CD4-positive, alpha-beta T cell (primary cell): ENCODE data around the gene TCERG1. TPM values are rescaled to one million over a fixed set of nuclear protein-coding genes. Genes with fewer than 3 reads are reported as not detected.

Source experiments
- ATAC-seq: fragments of 200-7000 bp; cut with Tn5 transposase; one replicate; pipeline ENCODE4 v1.10.0; 2022; ENCODE audit warnings: mild to moderate bottlenecking; ENCODE audit not compliant: poor library complexity
- CTCF ChIA-PET: fragments of 350-600 bp; sonication (Branson Sonifier 250); formaldehyde crosslinking; loops from one replicate; lab custom pipeline; 2021; ENCODE audit warnings: antibody characterized with exemption, inconsistent platforms; lab: Charles Lee
- POLR2A ChIA-PET: fragments of 350-600 bp; sonication (Branson Sonifier 250); formaldehyde crosslinking; loops from one replicate; lab custom pipeline; 2021; ENCODE audit warnings: antibody characterized with exemption, inconsistent platforms; lab: Charles Lee
- DNase-seq, 14 experiments: peaks; one replicate each; pipeline ENCODE4 v3.0.0-alpha.2; 2013 to 2020; ENCODE audit warnings: mixed read lengths in 2 of 14
- H3K27ac ChIP-seq, 2 donors: one replicate each; pipeline versions ENCODE4 v1.5.1 to v1.7.0; 2013; ENCODE audit warnings: low read length in 2 of 2, low read depth in 1 of 2, mild to moderate bottlenecking in 1 of 2
- H3K27me3 ChIP-seq, 2 experiments: 1 replicate in 1 of 2; 2 replicates in 1 of 2; pipeline versions ENCODE4 v1.6.1 to v1.7.0; 2013; ENCODE audit warnings: low read length in 2 of 2, control low read depth in 1 of 2, mild to moderate bottlenecking in 1 of 2, moderate library complexity in 1 of 2; ENCODE audit not compliant: insufficient read depth in 2 of 2, control insufficient read depth in 1 of 2
- H3K36me3 ChIP-seq: one replicate; pipeline ENCODE4 v1.6.1; 2013; ENCODE audit warnings: low read length, control low read depth; ENCODE audit not compliant: insufficient read depth
- H3K4me1 ChIP-seq: one replicate; pipeline ENCODE4 v1.6.1; 2013; ENCODE audit warnings: low read length, control low read depth; ENCODE audit not compliant: insufficient read depth
- H3K4me3 ChIP-seq: one replicate; pipeline ENCODE4 v1.5.1; 2013; ENCODE audit warnings: mild to moderate bottlenecking, low read length, moderate library complexity
- H3K9me3 ChIP-seq, 2 experiments: 1 replicate in 1 of 2; 2 replicates in 1 of 2; pipeline versions ENCODE4 v1.6.1 to v1.7.0; 2013; ENCODE audit warnings: low read length in 2 of 2, mild to moderate bottlenecking in 2 of 2, control low read depth in 1 of 2, moderate library complexity in 1 of 2; ENCODE audit not compliant: control insufficient read depth in 1 of 2, insufficient read depth in 1 of 2
- H3K27ac Mint-ChIP-seq: one replicate; pipeline ENCODE4 v1.8.0; 2020; ENCODE audit warnings: mixed read lengths
- H3K27me3 Mint-ChIP-seq: one replicate; pipeline ENCODE4 v1.8.0; 2021; ENCODE audit warnings: mixed read lengths
- H3K36me3 Mint-ChIP-seq: one replicate; pipeline ENCODE4 v1.8.0; 2021; ENCODE audit warnings: low read depth, mixed read lengths
- H3K4me1 Mint-ChIP-seq: one replicate; pipeline ENCODE4 v1.8.0; 2021; ENCODE audit warnings: low read depth, mixed read lengths
- H3K4me3 Mint-ChIP-seq: one replicate; pipeline ENCODE4 v1.8.0; 2020; ENCODE audit warnings: mild to moderate bottlenecking, mixed read lengths
- H3K9me3 Mint-ChIP-seq: one replicate; pipeline ENCODE4 v1.8.0; 2020; ENCODE audit warnings: mixed read lengths
- intact Hi-C, 2 experiments: fragments of 100-400 bp; cut with DNase I in 1 of 2; cut with micrococcal nuclease in 1 of 2; formaldehyde crosslinking; loops; one replicate each; pipeline versions ENCODE4 v1.15.1 to v1.9.0; 2023 to 2025; cut with DNase I, micrococcal nuclease
- total RNA-seq, 174 experiments: library from RNA in 2 of 174; stranded (reverse) in 2 of 174; gene quantifications; one replicate each; pipeline ENCODE4 v1.2.3 and lab custom pipeline; 2021 to 2026
- TF ChIP-seq, protein P1 (sequence below): fragments of 200-600 bp; IDR thresholded peaks from one replicate; pipeline ENCODE4 v1.8.0; 2022; ENCODE audit warnings: antibody characterized with exemption, mild to moderate bottlenecking

The TCERG1 gene
- total RNA-seq, 2 experiments from 2014 or later: 88.0 to 88.7 TPM

DNA sequence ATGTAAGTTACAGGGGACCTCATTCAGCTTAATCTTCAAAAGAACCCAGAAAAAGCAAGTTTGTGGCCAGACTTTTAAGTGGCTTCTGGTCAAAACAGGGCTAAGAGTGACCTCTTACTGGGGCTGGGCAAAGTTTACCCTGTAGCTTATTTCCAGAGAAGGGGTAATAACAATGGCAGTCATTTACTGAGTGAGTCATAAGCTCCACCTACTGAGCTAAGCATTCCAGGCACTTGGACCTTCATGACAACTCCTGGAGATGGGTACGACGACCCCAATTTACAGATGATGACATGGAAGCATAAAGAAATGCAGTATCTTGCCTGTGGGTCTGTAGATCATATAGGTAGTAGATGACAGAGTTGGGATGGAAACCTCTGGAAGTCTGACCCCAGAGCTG lies 73.6 kb downstream of the TCERG1 start:
- DNase-seq: no peak
- Histone ChIP-seq H3K27ac (no peak overlapping the region), H3K27me3 (no peaks in the 10 kb centered on the region), H3K4me3 (no peak overlapping the region), H3K36me3 (no peaks in the 10 kb centered on the region), H3K9me3 (no peaks in the 10 kb centered on the region), H3K4me1 (no peaks in the 10 kb centered on the region)
- H3K27me3 Mint-ChIP-seq: peaks cover 11% of the 10 kb centered on the region
- TF ChIP-seq, protein P1, sequence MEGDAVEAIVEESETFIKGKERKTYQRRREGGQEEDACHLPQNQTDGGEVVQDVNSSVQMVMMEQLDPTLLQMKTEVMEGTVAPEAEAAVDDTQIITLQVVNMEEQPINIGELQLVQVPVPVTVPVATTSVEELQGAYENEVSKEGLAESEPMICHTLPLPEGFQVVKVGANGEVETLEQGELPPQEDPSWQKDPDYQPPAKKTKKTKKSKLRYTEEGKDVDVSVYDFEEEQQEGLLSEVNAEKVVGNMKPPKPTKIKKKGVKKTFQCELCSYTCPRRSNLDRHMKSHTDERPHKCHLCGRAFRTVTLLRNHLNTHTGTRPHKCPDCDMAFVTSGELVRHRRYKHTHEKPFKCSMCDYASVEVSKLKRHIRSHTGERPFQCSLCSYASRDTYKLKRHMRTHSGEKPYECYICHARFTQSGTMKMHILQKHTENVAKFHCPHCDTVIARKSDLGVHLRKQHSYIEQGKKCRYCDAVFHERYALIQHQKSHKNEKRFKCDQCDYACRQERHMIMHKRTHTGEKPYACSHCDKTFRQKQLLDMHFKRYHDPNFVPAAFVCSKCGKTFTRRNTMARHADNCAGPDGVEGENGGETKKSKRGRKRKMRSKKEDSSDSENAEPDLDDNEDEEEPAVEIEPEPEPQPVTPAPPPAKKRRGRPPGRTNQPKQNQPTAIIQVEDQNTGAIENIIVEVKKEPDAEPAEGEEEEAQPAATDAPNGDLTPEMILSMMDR: no peak
- intact Hi-C loops: no loop called here
- H3K27ac Mint-ChIP-seq: no peak overlapping the region
- CTCF ChIA-PET: no interaction called here
- H3K4me1 Mint-ChIP-seq: no peaks in the 10 kb centered on the region
- no peak overlapping the region for H3K4me3 Mint-ChIP-seq
- POLR2A ChIA-PET: no interaction called here
- no peaks in the 10 kb centered on the region for H3K36me3 Mint-ChIP-seq
- H3K9me3 Mint-ChIP-seq: no peaks in the 10 kb centered on the region
- ATAC-seq: no peak

DNA sequence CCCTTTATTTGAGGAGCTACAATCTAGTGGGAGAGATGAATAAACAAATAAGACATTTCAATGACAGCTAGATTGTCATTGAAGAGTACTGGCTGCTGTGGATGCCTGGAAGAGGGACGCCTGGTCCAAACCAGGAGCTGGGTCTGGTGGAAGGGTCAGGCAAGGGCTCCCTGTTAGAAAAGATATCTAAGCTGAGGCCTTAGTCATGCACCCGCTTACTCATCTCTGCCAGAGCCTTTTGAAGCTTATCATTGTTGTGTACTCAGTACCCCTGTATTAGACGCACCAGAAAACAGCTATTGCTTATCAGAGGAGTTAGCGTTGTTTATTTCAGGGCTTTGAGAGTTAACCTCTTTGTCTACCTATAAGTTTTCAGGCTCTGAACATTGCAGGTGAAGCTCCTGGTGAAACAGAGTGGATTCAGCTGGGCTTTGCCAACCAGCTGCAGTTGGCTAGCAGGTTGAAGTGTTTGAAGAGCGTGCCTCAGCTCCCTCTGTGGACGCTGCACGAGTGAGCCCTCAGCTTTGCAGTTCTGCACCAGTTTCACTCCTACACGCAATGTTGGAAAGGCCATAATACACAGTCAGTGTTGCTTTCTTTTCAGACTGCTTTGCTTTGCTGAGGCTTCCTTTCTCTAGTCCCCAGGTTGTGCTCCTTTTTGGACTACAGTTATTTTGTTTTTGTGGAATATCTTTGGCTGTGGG lies 74.4 kb downstream of the TCERG1 start:
- no peaks in the 10 kb centered on the region for H3K27me3 ChIP-seq
- no peak overlapping the region for H3K27ac Mint-ChIP-seq
- TF ChIP-seq, protein P1: no peak

DNA sequence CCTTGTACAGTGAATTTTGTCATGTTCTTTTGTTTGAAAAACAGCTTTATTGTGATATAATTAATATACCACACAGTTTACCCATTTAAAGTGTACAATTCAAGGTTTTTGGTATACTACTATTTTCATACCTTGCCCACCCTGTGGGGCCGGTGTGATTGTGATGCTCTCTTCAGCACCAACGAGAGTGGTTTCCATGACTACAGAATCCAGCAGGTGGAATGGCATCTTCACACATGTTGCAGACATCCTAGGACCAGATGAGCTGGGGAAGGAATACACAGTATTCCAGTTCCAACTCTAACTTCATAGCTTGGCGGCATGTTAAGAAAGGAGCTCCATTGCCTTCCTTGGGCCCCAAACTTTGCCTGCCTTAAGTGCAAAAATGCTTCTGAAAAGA lies 76.6 kb downstream of the TCERG1 start:
- intact Hi-C loops: no loop called here
- no peaks in the 10 kb centered on the region for H3K36me3 ChIP-seq
- ChIA-PET POLR2A (no interaction called here), CTCF (no interaction called here)
- H3K27me3 ChIP-seq: no peaks in the 10 kb centered on the region
- no peak overlapping the region for H3K27ac Mint-ChIP-seq
- H3K27ac ChIP-seq: no peak overlapping the region
- no peaks in the 10 kb centered on the region for H3K9me3 ChIP-seq
- peaks cover 11% of the 10 kb centered on the region for H3K27me3 Mint-ChIP-seq
- H3K9me3 Mint-ChIP-seq: no peaks in the 10 kb centered on the region
- TF ChIP-seq, protein P1: no peak
- DNase-seq (no peak), ATAC-seq (no peak)
- H3K4me1 Mint-ChIP-seq: no peaks in the 10 kb centered on the region
- H3K4me3 Mint-ChIP-seq: no peak overlapping the region
- no peaks in the 10 kb centered on the region for H3K4me1 ChIP-seq
- H3K4me3 ChIP-seq: no peak overlapping the region
- H3K36me3 Mint-ChIP-seq: no peaks in the 10 kb centered on the region

More for the DNA sequence above, 74.4 kb downstream of the TCERG1 start:
- no peak overlapping the region for H3K4me3 ChIP-seq
- DNase-seq: no peak
- Mint-ChIP-seq H3K4me1 (no peaks in the 10 kb centered on the region), H3K9me3 (no peaks in the 10 kb centered on the region), H3K27me3 (peaks cover 11% of the 10 kb centered on the region), H3K4me3 (no peak overlapping the region), H3K36me3 (no peaks in the 10 kb centered on the region)
- H3K27ac ChIP-seq: no peak overlapping the region
- POLR2A ChIA-PET: no interaction called here
- H3K4me1 ChIP-seq: no peaks in the 10 kb centered on the region
- no peaks in the 10 kb centered on the region for H3K36me3 ChIP-seq
- ATAC-seq: no peak
- H3K9me3 ChIP-seq: no peaks in the 10 kb centered on the region
- intact Hi-C loops: no loop called here
- CTCF ChIA-PET: no interaction called here
